Mononuclear cell (primary cell): ENCODE results near the gene SEZ6L. TPM values are rescaled to one million over a fixed set of nuclear protein-coding genes. Genes with fewer than 3 reads are reported as not detected.

Source experiments
- H3K27me3 ChIP-seq: 2 replicates; pipeline ENCODE4 v1.6.0; 2011; ENCODE audit warnings: low read length, control low read depth; ENCODE audit not compliant: insufficient read depth
- H3K4me1 ChIP-seq: 2 replicates; pipeline ENCODE4 v1.5.1; 2011; ENCODE audit warnings: mild to moderate bottlenecking, low read length, control low read depth; ENCODE audit not compliant: insufficient read depth
- H3K4me3 ChIP-seq: 2 replicates; pipeline ENCODE4 v1.5.1; 2011; ENCODE audit warnings: mild to moderate bottlenecking, low read length, moderate library complexity
- H3K9me3 ChIP-seq: 2 replicates; pipeline ENCODE4 v1.5.1; 2011; ENCODE audit warnings: low read depth, mild to moderate bottlenecking, control low read depth, low read length
- total RNA-seq: library from RNA; depleted of rRNA; stranded (reverse); fragments of >200 nt; gene quantifications from one replicate; pipeline ENCODE4 v1.2.3, GENCODE V29; 2012

Gene SEZ6L
- total RNA-seq, 1 donor = 0.84 TPM

DNA sequence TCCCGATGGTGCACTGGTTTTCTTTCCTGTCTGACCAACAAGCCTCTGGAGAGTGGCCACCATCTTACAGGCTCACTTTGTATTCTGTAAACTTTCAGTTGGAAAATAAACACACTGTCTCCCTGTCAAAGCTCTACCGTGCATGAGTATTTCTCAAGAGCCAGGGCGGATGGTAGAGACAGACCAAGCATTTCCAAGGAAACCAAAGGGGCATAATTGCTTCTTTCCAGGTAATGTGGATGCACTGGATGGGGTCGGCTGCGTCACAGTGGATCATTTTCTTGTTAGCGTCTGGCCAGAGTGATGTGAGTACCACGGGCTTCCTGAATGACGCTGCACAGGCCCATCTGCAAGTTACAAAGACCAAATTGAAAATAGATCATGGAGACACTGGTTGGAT lies 5.1 kb upstream of the SEZ6L start:
- H3K27me3 ChIP-seq = peaks cover 16% of the 10 kb centered on the region
- H3K4me3 ChIP-seq = no peak overlapping the region
- H3K9me3 ChIP-seq = no peaks in the 10 kb centered on the region
- peaks cover 11% of the 10 kb centered on the region for H3K4me1 ChIP-seq

- H3K27me3 ChIP-seq = peaks cover 38% of the 10 kb centered on the region
- H3K4me3 ChIP-seq = no peak overlapping the region
- H3K9me3 ChIP-seq = no peaks in the 10 kb centered on the region
- peaks cover 21% of the 10 kb centered on the region for H3K4me1 ChIP-seq
Measured at GRCh38 chr22:26168330-26168851, 871 bp upstream of the SEZ6L start.

- peaks cover 21% of the 10 kb centered on the region for H3K4me1 ChIP-seq
- no peaks in the 10 kb centered on the region for H3K9me3 ChIP-seq
- no peak overlapping the region for H3K4me3 ChIP-seq
- H3K27me3 ChIP-seq = peaks cover 38% of the 10 kb centered on the region
Measured at GRCh38 chr22:26168939-26169314, 335 bp upstream of the SEZ6L start.

DNA sequence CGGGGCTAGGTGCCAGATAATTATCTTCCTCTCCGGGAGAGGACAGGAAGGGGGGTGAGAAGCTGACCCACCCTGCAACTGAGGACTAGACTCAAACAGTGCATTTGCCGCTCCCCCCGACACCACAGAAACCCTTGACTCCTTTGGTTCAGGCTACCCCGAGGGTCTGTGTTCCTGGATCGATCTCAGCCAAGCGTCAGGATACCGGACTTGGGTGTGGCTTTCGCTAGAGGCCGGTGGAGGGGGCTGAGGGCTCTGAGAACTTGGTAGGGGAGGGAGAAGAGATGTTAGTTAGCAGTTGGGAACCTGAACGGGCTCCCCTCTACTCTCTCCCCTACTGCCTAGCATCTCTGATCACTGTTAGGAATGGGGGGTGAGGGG lies 840 bp downstream of the SEZ6L start:
- Histone ChIP-seq H3K9me3 (no peaks in the 10 kb centered on the region), H3K4me1 (peaks cover 21% of the 10 kb centered on the region), H3K4me3 (peak overlapping the region; percentile 4), H3K27me3 (peaks cover 38% of the 10 kb centered on the region)

GRCh38 chr22:26170795-26171580 lies 1.7 kb downstream of the SEZ6L start:
- H3K4me3 ChIP-seq = no peak overlapping the region
- H3K4me1 ChIP-seq = peaks cover 21% of the 10 kb centered on the region
- peaks cover 38% of the 10 kb centered on the region for H3K27me3 ChIP-seq
- H3K9me3 ChIP-seq = no peaks in the 10 kb centered on the region

DNA sequence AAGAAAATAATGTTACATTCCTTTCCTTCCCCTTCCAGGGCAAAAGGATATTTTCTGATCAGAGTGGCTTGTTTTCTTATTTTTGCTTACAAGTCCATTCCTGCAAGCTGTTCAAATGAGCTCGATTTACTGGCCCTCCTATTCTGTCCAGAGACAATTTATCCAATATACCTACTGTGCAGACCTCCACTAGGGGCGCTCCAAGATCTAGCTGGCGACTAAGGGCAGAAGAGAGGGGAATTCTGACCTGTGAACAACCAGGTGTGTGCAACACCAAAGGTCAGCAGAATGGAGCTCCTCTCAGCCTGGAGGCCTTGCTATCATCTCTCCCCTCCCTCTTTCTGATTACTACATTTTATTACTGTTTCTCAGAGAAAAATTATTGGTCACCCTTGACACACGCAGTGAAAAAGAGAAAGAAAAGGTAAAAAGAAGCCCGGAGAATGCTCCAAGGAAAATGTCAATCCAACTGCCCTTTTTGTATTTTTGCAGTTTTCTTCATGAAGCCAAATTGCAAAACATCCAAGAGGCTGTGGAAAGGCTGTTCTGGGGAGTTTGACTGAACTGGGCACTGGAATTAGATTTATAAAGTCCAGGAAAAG lies 3.2 kb downstream of the SEZ6L start:
- peaks cover 35% of the 10 kb centered on the region for H3K27me3 ChIP-seq
- H3K4me1 ChIP-seq = peaks cover 21% of the 10 kb centered on the region
- H3K9me3 ChIP-seq = no peaks in the 10 kb centered on the region
- no peak overlapping the region for H3K4me3 ChIP-seq

- peaks cover 23% of the 10 kb centered on the region for H3K27me3 ChIP-seq
- H3K4me1 ChIP-seq = peaks cover 10% of the 10 kb centered on the region
- H3K4me3 ChIP-seq = no peak overlapping the region
- H3K9me3 ChIP-seq = no peaks in the 10 kb centered on the region
Measured at GRCh38 chr22:26174280-26174679, 5.0 kb downstream of the SEZ6L start.

GRCh38 chr22:26182723-26183122 lies 13.5 kb downstream of the SEZ6L start:
- no peaks in the 10 kb centered on the region for H3K9me3 ChIP-seq
- H3K4me3 ChIP-seq = no peak overlapping the region
- no peaks in the 10 kb centered on the region for H3K4me1 ChIP-seq
- H3K27me3 ChIP-seq = no peaks in the 10 kb centered on the region

DNA sequence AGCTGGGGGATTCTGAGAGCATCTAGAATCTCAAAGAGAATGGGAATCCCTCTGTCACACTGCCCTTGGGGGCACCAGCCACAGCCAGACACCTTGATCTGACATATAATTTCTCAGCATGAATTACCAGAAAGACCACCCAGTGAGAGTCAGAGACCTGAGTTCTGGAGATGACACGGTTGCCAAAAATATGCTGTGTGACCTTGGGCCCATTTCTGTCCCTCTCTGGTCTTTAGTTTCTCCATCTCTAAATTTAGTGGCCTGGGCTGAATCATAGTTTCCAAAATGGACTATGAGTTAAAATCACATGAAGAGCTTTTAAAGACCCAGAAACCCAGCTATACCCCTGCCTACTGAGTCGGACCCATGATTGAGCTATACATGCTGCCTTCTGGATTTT lies 15.9 kb downstream of the SEZ6L start:
- Histone ChIP-seq H3K4me3 (no peak overlapping the region), H3K27me3 (no peaks in the 10 kb centered on the region), H3K9me3 (no peaks in the 10 kb centered on the region), H3K4me1 (no peaks in the 10 kb centered on the region)

GRCh38 chr22:26188341-26188740 lies 19.1 kb downstream of the SEZ6L start:
- H3K9me3 ChIP-seq = no peaks in the 10 kb centered on the region
- no peaks in the 10 kb centered on the region for H3K4me1 ChIP-seq
- no peak overlapping the region for H3K4me3 ChIP-seq
- H3K27me3 ChIP-seq = no peaks in the 10 kb centered on the region

- H3K4me3 ChIP-seq = no peak overlapping the region
- H3K27me3 ChIP-seq = no peaks in the 10 kb centered on the region
- no peaks in the 10 kb centered on the region for H3K9me3 ChIP-seq
- no peaks in the 10 kb centered on the region for H3K4me1 ChIP-seq
Measured at GRCh38 chr22:26194313-26194712, 25.1 kb downstream of the SEZ6L start.

GRCh38 chr22:26194877-26195276 lies 25.6 kb downstream of the SEZ6L start:
- no peaks in the 10 kb centered on the region for H3K27me3 ChIP-seq
- H3K9me3 ChIP-seq = no peaks in the 10 kb centered on the region
- H3K4me1 ChIP-seq = no peaks in the 10 kb centered on the region
- H3K4me3 ChIP-seq = no peak overlapping the region

GRCh38 chr22:26196657-26197056 lies 27.4 kb downstream of the SEZ6L start:
- Histone ChIP-seq H3K9me3 (no peaks in the 10 kb centered on the region), H3K27me3 (no peaks in the 10 kb centered on the region), H3K4me3 (no peak overlapping the region), H3K4me1 (no peaks in the 10 kb centered on the region)

DNA sequence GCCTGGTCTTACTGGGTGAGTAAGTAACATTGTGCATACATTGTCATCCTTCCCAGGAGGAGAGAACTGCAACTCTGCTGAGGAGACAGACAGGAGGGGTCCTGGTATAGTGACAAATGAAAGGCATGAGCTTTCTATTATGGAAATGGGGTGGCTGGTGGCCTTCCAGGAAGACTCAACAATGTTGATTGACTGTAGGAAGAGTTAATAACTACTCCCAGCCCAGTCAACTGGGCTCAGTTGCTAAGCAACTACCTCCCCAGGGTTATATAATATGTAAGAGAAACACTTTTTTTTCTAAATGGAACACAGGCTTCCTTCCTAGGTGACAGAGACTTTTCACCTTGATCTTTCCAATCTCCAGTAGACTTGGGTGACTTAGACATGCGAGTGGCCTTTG lies 28.2 kb downstream of the SEZ6L start:
- no peaks in the 10 kb centered on the region for H3K27me3 ChIP-seq
- no peaks in the 10 kb centered on the region for H3K4me1 ChIP-seq
- no peaks in the 10 kb centered on the region for H3K9me3 ChIP-seq
- no peak overlapping the region for H3K4me3 ChIP-seq

DNA sequence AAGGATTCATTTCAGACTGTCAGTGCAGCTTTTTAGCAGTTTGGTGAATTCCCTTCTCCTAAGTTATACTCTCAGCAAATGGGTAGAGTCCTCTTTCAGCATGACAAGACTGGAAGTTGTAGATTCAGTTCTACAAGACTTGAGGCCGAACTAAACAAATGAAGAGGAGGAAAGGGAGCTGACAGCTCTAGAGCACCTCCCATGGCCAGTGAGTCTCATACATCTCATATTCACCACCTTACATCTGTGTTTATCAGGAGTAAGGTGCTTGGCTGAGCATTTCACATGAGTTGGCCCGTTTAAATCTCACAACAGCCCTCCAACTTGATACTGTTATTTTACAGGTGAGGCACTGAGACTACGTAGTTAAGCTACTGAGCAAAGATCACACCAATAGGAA lies 30.4 kb downstream of the SEZ6L start:
- Histone ChIP-seq H3K4me1 (no peaks in the 10 kb centered on the region), H3K9me3 (no peaks in the 10 kb centered on the region), H3K4me3 (no peak overlapping the region), H3K27me3 (no peaks in the 10 kb centered on the region)
